CD8-positive, alpha-beta memory T cell (primary cell): ENCODE results near the gene GEMIN5. TPM values are rescaled to one million over a fixed set of nuclear protein-coding genes. Genes with fewer than 3 reads are reported as not detected.
"Not testable (repeated sequence)": the region's sequence is repeated elsewhere in the genome, so short reads cannot be mapped to it uniquely, and the experiment has no call there.

Experiments
- CTCF ChIA-PET: fragments of 350-600 bp; sonication (Branson Sonifier 250); formaldehyde crosslinking; loops from one replicate; lab custom pipeline; 2021; ENCODE audit warnings: antibody characterized with exemption; lab: Charles Lee
- POLR2A ChIA-PET: fragments of 350-600 bp; sonication (Branson Sonifier 250); formaldehyde crosslinking; loops from one replicate; lab custom pipeline; 2021; ENCODE audit warnings: antibody characterized with exemption; lab: Charles Lee
- DNase-seq, 5 donors: peaks; one replicate each; pipeline versions ENCODE4 v3.0.0 to v3.0.0-alpha.2; 2020 to 2022; ENCODE audit warnings: mixed read lengths in 1 of 5
- H3K27ac ChIP-seq: one replicate; pipeline ENCODE4 v1.7.0; 2013; ENCODE audit warnings: low read depth, mild to moderate bottlenecking, low read length, moderate library complexity
- H3K27me3 ChIP-seq: 2 replicates; pipeline ENCODE4 v1.7.0; 2013; ENCODE audit warnings: low read length, mild to moderate bottlenecking; ENCODE audit not compliant: insufficient read depth, poor library complexity, severe bottlenecking
- H3K36me3 ChIP-seq: 2 replicates; pipeline ENCODE4 v1.7.0; 2013; ENCODE audit warnings: mild to moderate bottlenecking, low read length, moderate library complexity; ENCODE audit not compliant: insufficient read depth
- H3K4me1 ChIP-seq: 2 replicates; pipeline ENCODE4 v1.7.0; 2013; ENCODE audit warnings: mild to moderate bottlenecking, low read length, moderate library complexity; ENCODE audit not compliant: insufficient read depth
- H3K4me3 ChIP-seq: 2 replicates; pipeline ENCODE4 v1.7.0; 2013; ENCODE audit warnings: mild to moderate bottlenecking, low read length
- H3K9me3 ChIP-seq: 2 replicates; pipeline ENCODE4 v1.7.0; 2013; ENCODE audit warnings: mild to moderate bottlenecking, low read length
- H3K27ac Mint-ChIP-seq, 8 donors: one replicate each; pipeline ENCODE4 v1.8.0; 2020 to 2021; ENCODE audit warnings: mixed read lengths in 8 of 8, mild to moderate bottlenecking in 6 of 8, inconsistent platforms in 3 of 8, moderate library complexity in 3 of 8
- H3K27me3 Mint-ChIP-seq, 2 donors: one replicate each; pipeline ENCODE4 v1.8.0; 2020 to 2021; ENCODE audit warnings: mixed read lengths in 2 of 2, mild to moderate bottlenecking in 1 of 2, moderate library complexity in 1 of 2
- H3K36me3 Mint-ChIP-seq, 3 donors: one replicate each; pipeline ENCODE4 v1.8.0; 2020 to 2021; ENCODE audit warnings: mixed read lengths in 3 of 3, inconsistent platforms in 1 of 3, mild to moderate bottlenecking in 1 of 3
- H3K4me1 Mint-ChIP-seq, 3 donors: one replicate each; pipeline ENCODE4 v1.8.0; 2020 to 2021; ENCODE audit warnings: mixed read lengths in 3 of 3, inconsistent platforms in 1 of 3, mild to moderate bottlenecking in 1 of 3
- H3K4me3 Mint-ChIP-seq, 7 donors: one replicate each; pipeline ENCODE4 v1.8.0; 2020 to 2021; ENCODE audit warnings: mixed read lengths in 7 of 7, mild to moderate bottlenecking in 6 of 7, moderate library complexity in 4 of 7, inconsistent platforms in 2 of 7
- H3K9me3 Mint-ChIP-seq, 5 donors: one replicate each; pipeline ENCODE4 v1.8.0; 2020 to 2022; ENCODE audit warnings: mixed read lengths in 5 of 5, mild to moderate bottlenecking in 3 of 5, moderate library complexity in 2 of 5, inconsistent platforms in 1 of 5
- polyA plus RNA-seq: library from polyadenylated mRNA; unstranded; fragments of 300-500 nt; fragmentation: Illumina TruSeq; gene quantifications from one replicate; pipeline ENCODE4 v1.2.3, GENCODE V29; 2021
- total RNA-seq, 2 experiments: library from RNA; stranded (reverse); gene quantifications; one replicate each; pipeline ENCODE4 v1.2.3, GENCODE V29; 2021

GEMIN5 gene
- total and polyA plus RNA-seq, 3 experiments from 2014 or later = 10.8 to 45.2 (median 42.1) TPM

DNA sequence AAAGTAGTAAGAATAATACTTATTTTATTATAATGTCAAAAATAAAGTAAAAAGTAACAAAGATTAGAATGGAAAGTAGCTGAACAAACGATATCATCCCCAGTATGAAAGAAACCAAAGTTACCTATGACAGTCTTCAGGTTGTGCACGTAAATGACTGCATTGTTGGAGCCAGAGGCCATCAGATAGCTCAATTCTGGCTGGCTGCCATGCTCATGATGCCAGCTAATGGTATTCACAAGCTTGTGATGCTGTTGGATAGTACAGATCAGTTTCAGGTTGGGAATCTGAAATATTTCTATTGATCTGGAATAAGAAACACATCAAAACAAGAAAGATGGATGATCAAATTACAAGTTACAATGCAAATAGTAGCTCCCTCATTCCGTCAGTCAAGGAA is 21.1 kb downstream of the GEMIN5 start:
- H3K27ac Mint-ChIP-seq = no peak overlapping the region
- H3K9me3 Mint-ChIP-seq = no peaks in the 10 kb centered on the region
- no peak for DNase-seq
- Histone ChIP-seq H3K27ac (no peak overlapping the region), H3K36me3 (peaks cover 31% of the 10 kb centered on the region), H3K4me1 (no peaks in the 10 kb centered on the region), H3K9me3 (no peaks in the 10 kb centered on the region), H3K4me3 (no peak overlapping the region), H3K27me3 (no peaks in the 10 kb centered on the region)
- H3K4me1 Mint-ChIP-seq = no peaks in the 10 kb centered on the region
- no peak overlapping the region for H3K4me3 Mint-ChIP-seq
- POLR2A ChIA-PET = no interaction called here
- H3K36me3 Mint-ChIP-seq = peaks cover 0 to 74% (median 18%) of the 10 kb centered on the region in 3 donors
- CTCF ChIA-PET = interaction anchor here (1.2 kb wide), 1 partner anchor 15 kb away, joined by 3 read pairs; no protein-coding TSS in a partner anchor
- no peaks in the 10 kb centered on the region for H3K27me3 Mint-ChIP-seq

DNA sequence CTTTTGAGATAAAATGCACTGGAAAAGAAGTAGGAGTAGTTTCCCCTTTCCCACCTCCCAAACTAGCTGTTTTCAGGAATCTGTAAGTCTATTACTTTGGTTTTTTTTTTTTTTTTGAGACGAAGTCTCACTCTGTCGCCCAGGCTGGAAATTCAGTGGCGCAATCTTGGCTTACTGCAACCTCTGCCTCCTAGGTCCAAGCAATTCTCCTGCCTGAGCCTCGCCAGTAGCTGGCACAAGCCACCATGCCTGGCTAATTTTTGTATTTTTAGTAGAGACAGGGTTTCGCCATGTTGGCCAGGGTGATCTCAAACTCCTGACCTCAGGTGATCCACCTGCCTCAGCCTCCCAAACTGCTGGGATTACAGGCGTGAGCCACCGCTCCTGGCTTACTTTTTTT is 32.4 kb downstream of the GEMIN5 start:
- H3K27ac ChIP-seq, H3K9me3 ChIP-seq, H3K4me3 ChIP-seq, H3K4me3 Mint-ChIP-seq, H3K4me1 Mint-ChIP-seq, H3K9me3 Mint-ChIP-seq, H3K27me3 Mint-ChIP-seq, DNase-seq, POLR2A ChIA-PET, H3K4me1 ChIP-seq, H3K27me3 ChIP-seq: not testable (repeated sequence)
- Mint-ChIP-seq H3K27ac (peak overlapping the region in 1 of 8 donors; percentile 48), H3K36me3 (peaks cover 11 to 89% (median 21%) of the 10 kb centered on the region in 3 donors)
- CTCF ChIA-PET = interaction anchor here (2.0 kb wide), 1 partner anchor 14 kb away, joined by 6 read pairs; no protein-coding TSS in a partner anchor
- peaks cover 25% of the 10 kb centered on the region for H3K36me3 ChIP-seq

DNA sequence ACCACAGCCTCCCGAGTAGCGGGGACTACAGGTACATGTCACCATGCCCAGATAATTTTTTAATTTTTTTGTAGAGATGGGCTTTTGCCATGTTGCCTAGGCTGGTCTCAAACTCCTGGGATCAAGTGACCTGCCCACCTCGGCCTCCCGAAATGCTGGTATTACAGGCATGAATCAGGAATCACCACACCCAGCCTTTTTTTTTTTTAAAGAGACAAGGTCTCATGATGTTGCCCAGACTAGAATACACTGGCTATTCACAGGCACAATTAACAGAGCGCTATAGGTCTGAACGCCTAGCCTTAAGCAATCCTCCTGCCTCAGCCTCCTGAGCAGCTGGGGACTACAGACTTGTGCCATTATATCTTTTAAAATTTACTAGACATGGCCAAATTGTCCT is 36.1 kb downstream of the GEMIN5 start:
- Mint-ChIP-seq H3K27ac (no peak overlapping the region), H3K27me3 (no peaks in the 10 kb centered on the region), H3K9me3 (no peaks in the 10 kb centered on the region), H3K4me1 (no peaks in the 10 kb centered on the region), H3K4me3 (no peak overlapping the region), H3K36me3 (peaks cover 11 to 93% (median 18%) of the 10 kb centered on the region in 3 donors)
- no peaks in the 10 kb centered on the region for H3K9me3 ChIP-seq
- no peak overlapping the region for H3K4me3 ChIP-seq
- no peak overlapping the region for H3K27ac ChIP-seq
- no peaks in the 10 kb centered on the region for H3K27me3 ChIP-seq
- no peaks in the 10 kb centered on the region for H3K4me1 ChIP-seq
- no peak for DNase-seq
- ChIA-PET CTCF (no interaction called here), POLR2A (no interaction called here)
- H3K36me3 ChIP-seq = peaks cover 49% of the 10 kb centered on the region

DNA sequence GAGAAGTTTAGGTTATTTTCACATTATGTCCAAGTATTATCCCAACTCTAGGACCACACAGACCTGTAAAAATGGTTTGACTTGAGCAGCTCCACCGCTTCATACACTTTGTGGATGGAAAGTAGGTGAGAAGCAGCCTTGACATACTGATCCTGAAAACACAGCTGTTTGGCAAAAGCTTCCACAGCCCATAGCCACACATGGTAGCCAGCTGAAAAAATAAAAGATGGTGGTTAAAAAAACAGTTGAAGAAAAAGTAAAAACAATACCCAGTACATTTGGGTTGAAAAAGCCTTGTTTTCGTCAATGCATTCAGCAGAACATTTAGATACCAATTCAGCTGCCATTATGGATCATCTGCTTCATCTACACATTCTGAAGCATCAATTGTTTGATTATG is 36.7 kb downstream of the GEMIN5 start:
- H3K4me3 Mint-ChIP-seq = no peak overlapping the region
- peaks cover 42% of the 10 kb centered on the region for H3K36me3 ChIP-seq
- H3K27ac ChIP-seq = no peak overlapping the region
- H3K4me3 ChIP-seq = no peak overlapping the region
- H3K9me3 ChIP-seq = no peaks in the 10 kb centered on the region
- H3K9me3 Mint-ChIP-seq = no peaks in the 10 kb centered on the region
- no peak for DNase-seq
- ChIA-PET POLR2A (no interaction called here), CTCF (no interaction called here)
- H3K4me1 Mint-ChIP-seq = no peaks in the 10 kb centered on the region
- no peaks in the 10 kb centered on the region for H3K27me3 Mint-ChIP-seq
- no peaks in the 10 kb centered on the region for H3K4me1 ChIP-seq
- H3K36me3 Mint-ChIP-seq = peaks cover 11 to 92% (median 18%) of the 10 kb centered on the region in 3 donors
- H3K27ac Mint-ChIP-seq = no peak overlapping the region
- H3K27me3 ChIP-seq = no peaks in the 10 kb centered on the region

DNA sequence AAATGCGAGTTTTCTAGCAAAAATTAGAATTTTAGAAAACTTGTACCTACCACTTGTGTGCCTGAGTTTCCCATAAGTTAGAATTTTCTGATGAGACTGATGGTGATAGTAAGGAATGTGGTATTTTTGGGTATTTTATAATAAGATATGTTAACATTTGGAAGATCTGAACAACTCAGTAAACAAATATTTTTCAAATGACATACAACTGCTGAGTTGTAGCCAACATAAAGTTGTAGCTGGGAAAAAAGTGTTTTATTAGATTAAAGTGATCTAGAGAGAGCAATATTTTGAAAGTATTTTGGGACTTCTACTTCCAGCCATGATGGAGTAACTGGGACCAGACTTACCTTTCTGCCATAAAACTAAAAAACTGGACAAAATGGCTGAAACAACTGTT is 37.9 kb downstream of the GEMIN5 start:
- H3K4me3 ChIP-seq = no peak overlapping the region
- H3K36me3 Mint-ChIP-seq = peaks cover 15 to 94% (median 21%) of the 10 kb centered on the region in 3 donors
- H3K27me3 Mint-ChIP-seq = no peaks in the 10 kb centered on the region
- no peak for DNase-seq
- POLR2A ChIA-PET = no interaction called here
- H3K9me3 ChIP-seq = no peaks in the 10 kb centered on the region
- no peak overlapping the region for H3K4me3 Mint-ChIP-seq
- CTCF ChIA-PET = no interaction called here
- H3K4me1 Mint-ChIP-seq = no peaks in the 10 kb centered on the region
- no peaks in the 10 kb centered on the region for H3K27me3 ChIP-seq
- H3K4me1 ChIP-seq = no peaks in the 10 kb centered on the region
- no peaks in the 10 kb centered on the region for H3K9me3 Mint-ChIP-seq
- H3K36me3 ChIP-seq = peaks cover 41% of the 10 kb centered on the region
- H3K27ac Mint-ChIP-seq = no peak overlapping the region
- no peak overlapping the region for H3K27ac ChIP-seq

DNA sequence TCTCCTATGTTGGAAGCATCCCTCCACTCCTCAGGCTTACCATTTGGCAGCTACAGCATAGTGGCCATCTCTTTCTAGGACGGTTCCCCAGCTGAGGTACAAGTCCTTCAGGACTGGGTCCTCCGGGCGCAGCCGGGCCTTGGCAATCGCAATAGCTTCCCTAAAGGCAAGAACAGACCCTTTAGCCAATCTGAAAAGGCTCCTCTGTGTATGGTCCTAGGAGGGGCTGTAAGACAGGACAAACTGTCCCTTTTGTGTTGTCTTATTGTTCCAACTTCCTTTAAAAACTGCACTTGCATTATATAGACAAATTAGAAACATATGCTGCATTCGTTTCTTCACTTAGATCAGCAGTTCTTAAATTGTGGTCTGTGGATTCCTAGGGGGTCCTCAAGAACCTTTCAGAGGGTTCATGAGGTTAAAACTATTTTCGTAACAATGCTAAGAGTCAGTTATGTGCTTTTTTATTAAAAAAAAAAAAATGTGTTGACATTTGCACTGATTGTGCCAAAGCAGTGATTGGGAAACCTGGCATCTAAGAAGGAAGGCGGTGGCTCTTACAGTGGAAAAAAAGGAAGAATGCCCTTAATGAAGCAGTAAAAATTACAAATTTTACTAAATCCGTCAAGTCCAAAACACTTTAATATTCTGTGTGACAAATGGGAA is 38.7 kb downstream of the GEMIN5 start:
- Mint-ChIP-seq H3K27me3 (no peaks in the 10 kb centered on the region), H3K4me3 (no peak overlapping the region), H3K4me1 (no peaks in the 10 kb centered on the region), H3K9me3 (no peaks in the 10 kb centered on the region), H3K36me3 (peaks cover 13 to 91% (median 17%) of the 10 kb centered on the region in 3 donors), H3K27ac (peak overlapping the region in 1 of 8 donors; percentile 79)
- POLR2A ChIA-PET = no interaction called here
- no peak for DNase-seq
- no peaks in the 10 kb centered on the region for H3K9me3 ChIP-seq
- no peaks in the 10 kb centered on the region for H3K27me3 ChIP-seq
- CTCF ChIA-PET = no interaction called here
- H3K27ac ChIP-seq = no peak overlapping the region
- peaks cover 41% of the 10 kb centered on the region for H3K36me3 ChIP-seq
- H3K4me3 ChIP-seq = no peak overlapping the region
- no peaks in the 10 kb centered on the region for H3K4me1 ChIP-seq

DNA sequence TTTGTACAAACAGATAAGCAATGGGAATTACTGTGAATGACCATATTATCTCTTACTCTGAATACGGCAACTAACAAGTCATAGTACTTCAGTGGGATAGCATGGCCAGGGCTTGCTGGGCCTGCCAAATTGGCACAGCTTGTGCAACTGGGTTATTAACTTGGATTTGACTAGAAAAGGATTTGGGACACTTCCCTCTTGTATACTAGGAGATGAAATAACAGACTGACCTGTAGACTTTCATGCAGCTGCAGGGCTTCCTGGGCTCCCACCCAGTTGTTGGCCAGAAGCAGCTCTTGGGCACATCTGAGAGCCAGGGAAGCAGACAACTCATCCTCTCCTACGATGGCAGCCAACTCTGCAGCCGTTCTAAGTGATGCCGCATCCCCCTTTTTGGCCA is 39.8 kb downstream of the GEMIN5 start:
- peaks cover 9 to 95% (median 19%) of the 10 kb centered on the region in 3 donors for H3K36me3 Mint-ChIP-seq
- H3K27ac ChIP-seq = no peak overlapping the region
- H3K9me3 Mint-ChIP-seq = no peaks in the 10 kb centered on the region
- no peak overlapping the region for H3K4me3 ChIP-seq
- no peaks in the 10 kb centered on the region for H3K27me3 Mint-ChIP-seq
- DNase-seq = no peak
- no peaks in the 10 kb centered on the region for H3K4me1 ChIP-seq
- H3K27me3 ChIP-seq = no peaks in the 10 kb centered on the region
- no peaks in the 10 kb centered on the region for H3K9me3 ChIP-seq
- H3K4me3 Mint-ChIP-seq = no peak overlapping the region
- H3K4me1 Mint-ChIP-seq = no peaks in the 10 kb centered on the region
- peaks cover 45% of the 10 kb centered on the region for H3K36me3 ChIP-seq
- POLR2A ChIA-PET = no interaction called here
- CTCF ChIA-PET = no interaction called here
- no peak overlapping the region for H3K27ac Mint-ChIP-seq

DNA sequence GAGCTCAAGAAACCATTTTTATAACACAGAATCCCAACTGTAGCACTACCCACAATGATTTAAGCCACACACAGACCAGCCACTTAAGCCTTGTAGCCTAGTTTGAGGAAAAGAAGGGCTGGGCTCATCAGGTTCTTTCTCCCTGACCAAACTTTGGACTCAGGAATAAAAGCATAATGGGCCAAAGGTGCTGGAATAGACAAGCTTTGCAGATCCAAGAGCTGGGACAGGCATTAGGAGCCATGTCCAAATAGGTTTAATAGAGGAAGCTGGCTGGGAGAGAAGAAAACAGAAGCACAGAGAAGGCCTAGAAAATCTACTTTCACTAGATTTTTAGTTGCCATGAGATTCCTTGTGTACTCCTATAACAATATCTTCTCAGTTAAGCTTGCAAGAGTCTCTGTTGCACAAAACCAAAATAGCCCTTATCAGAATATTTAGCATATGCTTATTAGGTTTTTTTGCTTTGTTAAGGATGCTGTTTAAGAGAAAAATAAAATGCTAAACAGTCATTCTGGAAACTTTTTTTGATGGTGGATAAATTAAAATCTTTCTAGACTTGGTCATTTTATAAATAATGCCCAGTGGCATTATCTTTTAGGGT is 41.3 kb downstream of the GEMIN5 start:
- H3K27ac ChIP-seq = no peak overlapping the region
- no peaks in the 10 kb centered on the region for H3K4me1 ChIP-seq
- ChIA-PET CTCF (no interaction called here), POLR2A (no interaction called here)
- Mint-ChIP-seq H3K36me3 (peaks cover 5 to 93% (median 19%) of the 10 kb centered on the region in 3 donors), H3K9me3 (no peaks in the 10 kb centered on the region), H3K4me1 (no peaks in the 10 kb centered on the region), H3K4me3 (no peak overlapping the region), H3K27ac (peak overlapping the region in 1 of 8 donors; percentile 57), H3K27me3 (no peaks in the 10 kb centered on the region)
- H3K9me3 ChIP-seq = no peaks in the 10 kb centered on the region
- no peaks in the 10 kb centered on the region for H3K27me3 ChIP-seq
- no peak overlapping the region for H3K4me3 ChIP-seq
- H3K36me3 ChIP-seq = peaks cover 41% of the 10 kb centered on the region
- no peak for DNase-seq
